SKM-1 treated with dmso at 0.1 percent for 144 hours (cell line): ENCODE data around the gene CPA5.

Source experiments
- DNase-seq: peaks from one replicate; lab custom pipeline; 2025; ENCODE audit not compliant: unreplicated experiment; lab: John Stamatoyannopoulos, UW

Gene CPA5

GRCh38 chr7:130394421-130395195 is 50.0 kb downstream of the CPA5 start:
- no peak for DNase-seq

GRCh38 chr7:130395421-130395820 is 50.8 kb downstream of the CPA5 start:
- DNase-seq = no peak

- no peak for DNase-seq
Measured at GRCh38 chr7:130396109-130396508, 51.5 kb downstream of the CPA5 start.

DNA sequence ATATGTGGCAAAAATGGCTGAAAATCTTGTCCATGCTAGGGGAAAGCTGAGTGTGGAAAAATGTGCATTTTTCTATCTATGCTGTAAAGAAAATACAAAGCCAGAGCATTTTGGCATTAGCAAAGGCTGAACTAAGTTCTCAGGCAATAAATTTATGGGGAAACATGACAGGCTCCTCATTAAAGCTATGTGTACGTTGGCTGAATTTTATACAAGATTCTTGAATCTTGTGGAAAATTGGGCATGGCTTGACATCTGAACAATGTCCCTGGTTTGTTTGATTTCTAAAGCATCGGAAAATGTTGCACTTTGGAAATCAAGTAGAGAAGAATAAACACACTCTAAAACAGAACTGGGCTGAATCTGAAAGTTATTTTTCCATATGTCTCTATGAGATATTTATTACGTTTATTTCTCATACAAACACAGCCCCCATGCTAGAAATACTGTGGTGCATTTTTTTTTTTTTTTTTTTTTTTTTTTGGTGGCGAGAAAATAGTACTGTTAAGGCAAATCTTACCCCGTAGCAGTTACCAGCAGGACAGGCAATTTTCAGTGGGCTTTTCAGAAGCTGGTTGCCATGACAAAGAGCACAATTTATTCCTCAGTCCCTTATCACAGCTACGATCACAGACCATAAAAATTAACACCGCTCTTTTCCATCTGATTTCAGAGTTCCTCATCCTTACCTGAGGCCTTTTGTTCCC is 52.6 kb downstream of the CPA5 start:
- no peak for DNase-seq

GRCh38 chr7:130397758-130398073 is 53.1 kb downstream of the CPA5 start:
- DNase-seq = no peak

DNA sequence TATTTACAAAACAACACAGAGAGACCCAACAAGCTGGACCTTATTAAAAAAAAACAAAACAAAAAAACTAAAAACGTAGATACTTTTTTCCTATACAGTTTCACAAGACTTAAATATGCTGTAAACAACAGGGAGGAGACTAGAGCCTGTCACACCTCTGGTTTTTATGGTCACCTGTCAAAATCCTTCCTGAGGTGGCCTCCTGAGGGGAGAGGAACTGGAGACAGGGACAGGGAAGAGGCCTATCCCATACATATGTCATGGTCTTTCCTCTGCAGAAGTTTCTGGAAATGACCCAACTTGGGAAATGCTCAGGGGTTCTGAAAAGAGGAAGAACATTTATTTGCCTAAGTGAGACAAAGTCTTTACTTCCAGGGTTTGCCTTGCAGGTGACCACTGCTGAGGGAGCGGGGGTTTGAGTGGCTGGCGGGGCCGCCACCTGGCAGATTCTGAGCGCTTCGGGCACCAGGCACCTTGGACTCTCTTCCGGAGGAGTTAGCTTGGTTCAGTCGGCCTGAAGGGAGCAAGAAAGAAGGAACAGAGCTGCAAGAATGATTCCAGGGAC is 54.0 kb downstream of the CPA5 start:
- DNase-seq = no peak

GRCh38 chr7:130400120-130400572 is 55.5 kb downstream of the CPA5 start:
- DNase-seq = no peak

DNA sequence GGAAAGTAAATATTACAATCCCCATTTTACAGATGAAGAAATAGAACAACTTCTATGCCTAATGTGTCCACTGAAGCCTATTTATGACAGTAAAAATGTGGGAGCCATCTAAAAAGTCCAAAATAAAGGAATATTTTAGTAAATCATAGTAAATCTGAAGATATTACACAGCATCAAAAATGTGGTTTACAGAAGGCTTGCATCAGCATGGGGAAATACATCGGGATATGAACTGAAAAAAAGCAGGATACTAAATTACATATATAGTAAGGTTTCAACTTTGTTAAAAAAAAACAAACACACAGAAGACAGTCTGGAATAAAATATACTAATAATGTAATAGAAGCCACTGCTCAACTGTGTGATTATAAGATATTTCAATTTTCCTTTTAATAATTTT is 56.5 kb downstream of the CPA5 start:
- DNase-seq = no peak

DNA sequence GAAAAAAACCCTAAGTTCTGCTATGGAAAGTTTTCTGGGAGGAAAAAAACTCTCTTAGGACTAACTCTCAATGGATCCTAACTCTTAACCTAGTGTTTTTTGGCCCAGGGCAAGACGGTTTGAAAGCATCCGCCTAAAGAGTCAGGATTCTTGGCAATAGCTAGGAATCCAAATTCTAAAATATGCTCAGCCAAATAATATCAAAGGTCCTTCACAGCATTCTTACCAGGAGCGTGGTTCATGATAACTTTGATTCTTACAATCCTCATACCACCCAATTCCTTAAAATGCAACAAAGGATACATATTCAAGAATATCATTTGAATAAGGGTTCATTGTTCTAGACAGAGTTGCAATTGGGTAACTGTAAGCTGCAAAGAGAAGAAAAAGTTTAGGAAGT is 57.0 kb downstream of the CPA5 start:
- no peak for DNase-seq

- DNase-seq = no peak
Measured at GRCh38 chr7:130405003-130405402, 60.4 kb downstream of the CPA5 start.

GRCh38 chr7:130409067-130409711 is 64.6 kb downstream of the CPA5 start:
- no peak for DNase-seq

- no peak for DNase-seq
Measured at GRCh38 chr7:130409712-130410072, 65.1 kb downstream of the CPA5 start.

- DNase-seq = no peak
Measured at GRCh38 chr7:130410868-130411541, 66.4 kb downstream of the CPA5 start.

DNA sequence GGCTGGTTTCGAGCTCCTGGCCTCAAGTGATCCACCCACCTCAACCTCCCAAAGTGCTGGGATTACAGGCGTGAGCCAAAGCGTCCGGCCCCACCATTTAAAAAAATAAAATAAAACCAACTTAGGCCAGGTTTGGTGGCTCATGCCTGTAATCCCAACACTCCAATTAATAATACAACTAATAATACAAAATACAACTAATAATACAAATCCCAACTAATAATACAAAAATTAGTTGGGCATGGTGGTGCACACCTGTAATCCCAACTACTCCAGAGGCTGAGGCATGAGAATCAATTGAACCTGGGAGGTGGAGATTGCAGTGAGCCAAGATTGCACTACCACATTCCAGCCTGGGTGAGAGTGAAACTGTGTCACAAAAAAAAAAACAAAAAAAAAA is 68.6 kb downstream of the CPA5 start:
- no peak for DNase-seq

DNA sequence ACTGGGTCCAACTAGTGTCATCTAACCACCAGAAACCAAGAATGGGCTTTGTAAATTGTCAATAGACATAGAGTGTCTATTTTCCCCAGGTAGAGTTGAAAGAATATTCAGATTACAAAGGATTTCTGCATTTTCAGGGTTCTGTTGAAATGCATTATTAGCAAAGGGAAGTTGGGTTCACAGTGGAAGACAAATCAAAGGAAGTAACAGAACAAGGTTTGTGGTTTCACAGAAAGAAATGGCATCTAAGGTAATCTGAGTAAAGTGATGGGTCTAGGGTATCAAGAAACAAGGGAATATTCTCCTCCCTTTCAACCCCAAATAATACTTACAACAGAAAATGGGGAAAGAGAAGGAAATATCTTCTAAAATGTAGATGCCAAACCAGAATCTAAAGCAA is 70.4 kb downstream of the CPA5 start:
- peak; percentile 68 for DNase-seq

DNA sequence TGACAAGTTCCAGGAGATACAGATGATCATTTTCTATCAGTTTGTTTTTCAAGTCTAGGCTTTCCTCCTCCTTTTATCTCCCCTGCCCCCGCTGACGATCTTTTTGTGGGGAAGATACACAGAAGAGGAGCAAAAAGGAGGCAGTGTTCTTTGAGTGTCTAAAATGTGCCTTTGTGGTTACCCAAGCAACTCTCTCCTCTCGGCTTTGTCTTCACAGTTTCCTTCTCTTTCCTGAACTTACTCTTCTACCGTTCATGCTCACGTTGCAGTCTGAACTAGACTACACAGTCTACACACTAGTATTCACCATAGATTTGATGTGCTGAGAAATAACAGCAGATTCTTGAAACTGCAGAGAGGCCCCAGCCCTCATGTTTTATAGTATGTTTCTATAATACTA is 72.6 kb downstream of the CPA5 start:
- no peak for DNase-seq

DNA sequence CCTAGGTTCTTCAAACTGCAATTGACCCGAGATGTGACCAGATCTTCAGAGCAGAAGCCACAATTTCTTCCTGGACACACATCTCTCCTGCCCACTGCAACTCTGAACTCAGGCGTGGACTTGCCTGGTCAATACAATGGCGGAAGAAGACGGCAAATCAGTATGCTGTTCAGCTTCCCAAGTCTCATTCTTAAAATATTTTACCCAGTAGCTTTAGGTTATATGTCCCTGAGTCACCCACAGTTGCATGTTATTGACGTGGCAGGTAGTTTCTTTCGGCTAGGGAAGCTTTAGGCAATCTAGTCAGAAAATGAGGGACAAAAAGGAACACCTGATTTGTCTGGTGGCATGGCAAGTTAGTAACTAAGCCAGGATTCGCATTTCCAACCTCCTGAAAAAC is 73.7 kb downstream of the CPA5 start:
- DNase-seq = no peak
